Fibroblast of the aortic adventitia (primary cell): ENCODE measurements around the gene NOX1. TPM values are rescaled to one million over a fixed set of nuclear protein-coding genes. Genes with fewer than 3 reads are reported as not detected.

Experiments used
- DNase-seq: peaks from one replicate; pipeline ENCODE4 v3.0.0-alpha.2; 2010; ENCODE audit warnings: low read depth
- H3K4me3 ChIP-seq: 2 replicates; pipeline ENCODE4 v1.5.1; 2011; ENCODE audit warnings: low read depth, mild to moderate bottlenecking, control low read depth, low read length, moderate library complexity
- CTCF ChIP-seq: IDR thresholded peaks from 2 replicates; pipeline ENCODE4 v1.5.1; 2011; ENCODE audit warnings: mild to moderate bottlenecking, low read length, control low read depth, inconsistent platforms; ENCODE audit not compliant: insufficient read depth
- total RNA-seq: library from RNA; depleted of rRNA; stranded (reverse); fragments of >200 nt; gene quantifications from 2 replicates; pipeline ENCODE4 v1.2.3, GENCODE V29; 2012; ENCODE audit warnings: low replicate concordance

Gene NOX1
- total RNA-seq, result not detected in 2 replicates

- H3K4me3 ChIP-seq, result no peak within 1 kb of the TSS
- TF ChIP-seq CTCF, result no peak
- DNase-seq, result peak; percentile 10
Observed at GRCh38 chrX:100874325-100874724, at the start of gene NOX1. Gene NOX1 (minus strand): TSS chrX:100874359. CDS start chrX:100874139, 220 bp downstream.

GRCh38 chrX:100915562-100915961 lies 41.4 kb upstream of the NOX1 start:
- DNase-seq, result no peak
- H3K4me3 ChIP-seq, result no peak overlapping the region
- TF ChIP-seq CTCF, result no peak

DNA sequence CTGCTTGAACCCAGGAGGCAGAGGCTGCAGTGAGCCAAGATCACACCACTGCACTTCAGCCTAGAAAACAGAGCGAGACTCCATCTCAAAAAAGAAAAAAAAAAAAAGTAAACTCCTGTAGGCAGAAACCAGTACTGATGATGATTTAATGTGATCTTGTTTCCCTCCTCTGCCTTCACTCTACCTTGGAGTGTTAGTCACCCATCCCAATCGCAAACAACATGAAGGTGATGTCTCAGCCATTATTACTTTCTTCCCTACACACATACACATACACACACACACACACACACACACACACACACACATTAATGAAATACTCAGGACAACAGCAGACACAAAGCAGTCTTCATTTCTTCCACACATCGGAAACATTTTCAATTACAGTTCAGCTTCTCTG lies 39.0 kb upstream of the NOX1 start:
- no peak for DNase-seq
- TF ChIP-seq CTCF, result no peak
- H3K4me3 ChIP-seq, result no peak overlapping the region

- no peak for DNase-seq
- no peak for TF ChIP-seq CTCF
- H3K4me3 ChIP-seq, result no peak overlapping the region
Observed at GRCh38 chrX:100911731-100912130, 37.6 kb upstream of the NOX1 start.

GRCh38 chrX:100905620-100906019 lies 31.5 kb upstream of the NOX1 start:
- TF ChIP-seq CTCF, result no peak
- no peak for DNase-seq
- no peak overlapping the region for H3K4me3 ChIP-seq

DNA sequence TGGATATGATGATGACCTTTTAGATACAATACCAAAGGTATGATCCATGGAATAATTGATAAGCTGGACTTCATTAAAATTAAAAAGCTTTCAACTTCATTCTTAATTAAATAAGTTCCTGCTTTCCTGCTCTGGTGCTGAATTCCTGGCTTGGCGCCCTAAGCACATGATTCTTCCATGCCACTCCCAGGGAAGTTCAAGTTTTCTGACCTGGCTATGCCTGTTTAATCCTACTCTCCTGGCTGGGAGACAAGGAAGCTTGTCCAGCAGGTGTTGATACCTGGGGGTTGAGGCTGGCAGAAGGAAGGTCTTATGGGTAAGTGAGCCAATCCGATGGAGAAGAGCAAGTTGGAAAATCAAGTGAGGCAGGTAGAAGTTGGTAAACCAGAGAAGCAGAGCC lies 30.3 kb upstream of the NOX1 start:
- DNase-seq, result no peak
- H3K4me3 ChIP-seq, result no peak overlapping the region
- no peak for TF ChIP-seq CTCF

- peak; percentile 49 for DNase-seq
- peak; percentile 67 for TF ChIP-seq CTCF
- no peak overlapping the region for H3K4me3 ChIP-seq
Observed at GRCh38 chrX:100895365-100896075, 21.4 kb upstream of the NOX1 start.
